B cell (primary cell): ENCODE measurements around the gene RNF114. TPM values are rescaled to one million over a fixed set of nuclear protein-coding genes. Genes with fewer than 3 reads are reported as not detected.

Experiments used
- ATAC-seq: fragments of 200-7000 bp; cut with Tn5 transposase; one replicate; pipeline ENCODE4 v1.10.0; 2021; ENCODE audit warnings: low read depth, mild to moderate bottlenecking, moderate number of reproducible peaks, moderate library complexity
- CTCF ChIA-PET: fragments of 350-600 bp; sonication (Branson Sonifier 250); formaldehyde crosslinking; loops from one replicate; lab custom pipeline; 2021; ENCODE audit warnings: antibody characterized with exemption, inconsistent platforms; lab: Charles Lee
- POLR2A ChIA-PET: fragments of 350-600 bp; sonication (Branson Sonifier 250); formaldehyde crosslinking; loops from one replicate; lab custom pipeline; 2021; ENCODE audit warnings: antibody characterized with exemption; lab: Charles Lee
- DNase-seq: peaks from one replicate; pipeline ENCODE4 v3.0.0; 2013
- H2AFZ ChIP-seq: 2 replicates; pipeline ENCODE4 v1.6.1; 2012; ENCODE audit warnings: mild to moderate bottlenecking, low read depth, low read length; ENCODE audit not compliant: insufficient read depth, poor library complexity, severe bottlenecking
- H3K27ac ChIP-seq, 2 donors: 1 replicate in 1 of 2; 2 replicates in 1 of 2; pipeline ENCODE4 v1.5.1; 2012 to 2013; ENCODE audit warnings: low read length in 2 of 2, mild to moderate bottlenecking in 2 of 2, moderate library complexity in 1 of 2
- H3K27me3 ChIP-seq, 4 experiments: fragments of 200-600 bp in 1 of 4; sonication (generic) in 1 of 4; replicated peaks in 1 of 4; 1 replicate in 2 of 4; 2 replicates in 2 of 4; pipeline versions ENCODE4 v1.6.1 to v1.7.0; 2013 to 2016; ENCODE audit warnings: low read length in 3 of 4, mild to moderate bottlenecking in 2 of 4, mixed read lengths in 1 of 4, moderate library complexity in 1 of 4; ENCODE audit not compliant: insufficient read depth in 4 of 4, control insufficient read depth in 3 of 4; ENCODE audit errors: control extremely low read depth in 1 of 4
- H3K36me3 ChIP-seq, 2 experiments: replicated peaks in 1 of 2; 1 replicate in 1 of 2; 2 replicates in 1 of 2; pipeline versions ENCODE4 v1.6.1 to v1.7.1; 2013; ENCODE audit warnings: low read length in 1 of 2; ENCODE audit not compliant: insufficient read depth in 2 of 2, control insufficient read depth in 1 of 2; ENCODE audit errors: control extremely low read depth in 1 of 2, extremely low read depth in 1 of 2
- H3K4me1 ChIP-seq, 2 donors: fragments of 200-600 bp in 1 of 2; sonication (generic) in 1 of 2; 1 replicate in 1 of 2; 2 replicates in 1 of 2; pipeline versions ENCODE4 v1.5.1 to v1.6.1; 2013 to 2017; ENCODE audit warnings: low read length in 2 of 2; ENCODE audit not compliant: control insufficient read depth in 2 of 2, insufficient read depth in 2 of 2
- H3K4me2 ChIP-seq: replicated peaks from 2 replicates; pipeline ENCODE3; 2012; ENCODE audit warnings: mild to moderate bottlenecking, low read depth, low read length; ENCODE audit not compliant: poor library complexity, severe bottlenecking
- H3K4me3 ChIP-seq, 5 experiments: fragments of 200-600 bp in 1 of 5; sonication (generic) in 1 of 5; 1 replicate in 3 of 5; 2 replicates in 2 of 5; pipeline versions ENCODE4 v1.5.1 to v1.7.0; 2011 to 2016; ENCODE audit warnings: low read length in 4 of 5, mild to moderate bottlenecking in 4 of 5, low read depth in 2 of 5, control low read depth in 1 of 5, moderate library complexity in 1 of 5; ENCODE audit not compliant: insufficient read depth in 1 of 5; ENCODE audit errors: control extremely low read depth in 1 of 5, extremely low read depth in 1 of 5
- H3K79me2 ChIP-seq: fragments of 200-600 bp; sonication (generic); one replicate; pipeline ENCODE4 v1.6.0; 2016; ENCODE audit warnings: low read length; ENCODE audit not compliant: control insufficient read depth, insufficient read depth
- H3K9ac ChIP-seq: fragments of 200-600 bp; sonication (generic); 2 replicates; pipeline ENCODE4 v1.6.1; 2017; ENCODE audit warnings: mild to moderate bottlenecking, low read length, moderate library complexity
- H3K9me3 ChIP-seq, 3 donors: one replicate each; pipeline versions ENCODE4 v1.6.1 to v1.7.1; 2013; ENCODE audit warnings: low read length in 2 of 3; ENCODE audit not compliant: control insufficient read depth in 2 of 3, insufficient read depth in 1 of 3; ENCODE audit errors: control extremely low read depth in 1 of 3
- H4K20me1 ChIP-seq: 2 replicates; pipeline ENCODE4 v1.6.0; 2012; ENCODE audit warnings: mild to moderate bottlenecking, low read length; ENCODE audit not compliant: insufficient read depth, control insufficient read depth, poor library complexity, severe bottlenecking
- H3K27ac Mint-ChIP-seq: one replicate; pipeline ENCODE4 v1.8.0; 2021; ENCODE audit warnings: mixed read lengths
- H3K27me3 Mint-ChIP-seq: one replicate; pipeline ENCODE4 v1.8.0; 2021; ENCODE audit warnings: mixed read lengths
- H3K4me1 Mint-ChIP-seq: one replicate; pipeline ENCODE4 v1.8.0; 2021; ENCODE audit warnings: mixed read lengths
- H3K4me3 Mint-ChIP-seq: one replicate; pipeline ENCODE4 v1.8.0; 2021; ENCODE audit warnings: mixed read lengths
- H3K9me3 Mint-ChIP-seq: one replicate; pipeline ENCODE4 v1.8.0; 2022; ENCODE audit warnings: mixed read lengths; ENCODE audit not compliant: insufficient read depth
- EZH2 ChIP-seq: IDR thresholded peaks from 2 replicates; pipeline ENCODE4 v1.6.1; 2012; ENCODE audit warnings: borderline replicate concordance, low read depth, mild to moderate bottlenecking, moderate library complexity, low read length; ENCODE audit not compliant: insufficient read depth, poor library complexity, severe bottlenecking
- WGBS: methylation state at CpG from one replicate; pipeline ENCODE4 v1.1.5; 2013; ENCODE audit warnings: missing lambda C conversion rate; ENCODE audit not compliant: insufficient coverage; 5-methylcytosine and 5-hydroxymethylcytosine counted together
- intact Hi-C: fragments of 100-400 bp; cut with micrococcal nuclease; formaldehyde crosslinking; loops from one replicate; pipeline ENCODE4 v1.10.0; 2022
- polyA plus RNA-seq: library from polyadenylated mRNA; depleted of rRNA; stranded (reverse); fragments of >200 nt; gene quantifications from 2 replicates; pipeline ENCODE4 v1.2.3, GENCODE V29; 2012
- total RNA-seq, 2 donors: library from RNA; stranded (reverse); fragments of 120-200 nt in 1 of 2; gene quantifications; 1 replicate in 1 of 2; 2 replicates in 1 of 2; pipeline versions ENCODE4 v1.2.3 to v1.2.4, GENCODE V29; 2013 to 2022
- TF ChIP-seq, protein P1 (sequence below): fragments of 200-600 bp; IDR thresholded peaks from one replicate; pipeline ENCODE4 v1.8.0; 2022; ENCODE audit warnings: antibody characterized with exemption, mild to moderate bottlenecking

Gene RNF114
- total and polyA plus RNA-seq, 2 donors (not counting 1 experiment from before 2014, with no cell fraction given), result 81.7 to 117 TPM

DNA sequence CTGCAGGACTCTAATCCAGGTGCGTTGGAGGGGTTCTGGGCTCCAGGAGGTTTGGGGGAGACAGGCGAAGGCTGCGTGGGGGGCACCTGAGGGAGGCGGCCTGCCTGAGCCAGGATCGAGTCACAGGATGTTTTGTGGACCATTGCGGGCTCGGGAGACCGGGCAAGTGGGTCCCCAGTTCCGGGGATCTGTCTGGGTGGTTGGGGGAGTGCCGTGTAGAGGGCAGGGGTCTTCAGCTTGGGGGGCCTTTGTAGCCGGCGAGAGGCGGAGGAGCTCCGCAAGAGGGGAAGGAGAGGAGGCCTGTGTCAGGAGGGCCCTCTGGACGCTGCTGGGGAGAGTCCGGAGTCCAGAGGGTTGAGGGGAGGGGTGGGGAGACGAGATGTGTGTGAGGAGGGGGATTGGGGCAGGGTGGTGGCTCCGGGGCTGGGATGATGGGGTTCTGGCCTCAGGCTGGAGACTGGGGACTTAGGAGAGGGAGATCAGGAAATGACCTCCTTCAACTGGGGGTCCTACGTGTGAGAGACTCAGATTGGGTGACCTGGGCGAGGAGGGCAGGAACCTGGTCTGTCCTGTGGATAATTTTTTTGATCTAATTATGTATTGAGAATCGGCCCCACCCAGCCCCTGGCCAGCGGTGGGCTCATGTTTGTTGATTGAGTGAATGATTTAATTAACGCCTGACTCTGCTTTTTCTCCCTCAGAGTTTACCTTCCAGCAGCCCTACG, 47.1 kb downstream of the RNF114 start:
- 39% methylated on average over 22 of the region's 24 CpGs for WGBS
- H4K20me1 ChIP-seq, result no peaks in the 10 kb centered on the region
- Mint-ChIP-seq H3K27me3 (no peaks in the 10 kb centered on the region), H3K4me1 (peaks cover 24% of the 10 kb centered on the region), H3K27ac (peak overlapping the region; percentile 80), H3K9me3 (no peaks in the 10 kb centered on the region), H3K4me3 (peak overlapping the region; percentile 78)
- intact Hi-C loops, result no loop called here
- ChIA-PET POLR2A (no interaction called here), CTCF (interaction anchor here (0.9 to 13.5 kb wide), 2 partner anchors 87 to 99 kb away, joined by 3 to 531 read pairs; no protein-coding TSS in a partner anchor)
- no peak for TF ChIP-seq EZH2
- TF ChIP-seq, protein P1, sequence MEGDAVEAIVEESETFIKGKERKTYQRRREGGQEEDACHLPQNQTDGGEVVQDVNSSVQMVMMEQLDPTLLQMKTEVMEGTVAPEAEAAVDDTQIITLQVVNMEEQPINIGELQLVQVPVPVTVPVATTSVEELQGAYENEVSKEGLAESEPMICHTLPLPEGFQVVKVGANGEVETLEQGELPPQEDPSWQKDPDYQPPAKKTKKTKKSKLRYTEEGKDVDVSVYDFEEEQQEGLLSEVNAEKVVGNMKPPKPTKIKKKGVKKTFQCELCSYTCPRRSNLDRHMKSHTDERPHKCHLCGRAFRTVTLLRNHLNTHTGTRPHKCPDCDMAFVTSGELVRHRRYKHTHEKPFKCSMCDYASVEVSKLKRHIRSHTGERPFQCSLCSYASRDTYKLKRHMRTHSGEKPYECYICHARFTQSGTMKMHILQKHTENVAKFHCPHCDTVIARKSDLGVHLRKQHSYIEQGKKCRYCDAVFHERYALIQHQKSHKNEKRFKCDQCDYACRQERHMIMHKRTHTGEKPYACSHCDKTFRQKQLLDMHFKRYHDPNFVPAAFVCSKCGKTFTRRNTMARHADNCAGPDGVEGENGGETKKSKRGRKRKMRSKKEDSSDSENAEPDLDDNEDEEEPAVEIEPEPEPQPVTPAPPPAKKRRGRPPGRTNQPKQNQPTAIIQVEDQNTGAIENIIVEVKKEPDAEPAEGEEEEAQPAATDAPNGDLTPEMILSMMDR, result no peak
- ATAC-seq (no peak), DNase-seq (peak; percentile 22)
- H2AFZ ChIP-seq, result peak overlapping the region; percentile 65
- H3K4me3 ChIP-seq, result peak overlapping the region in 4 of 5 experiments; percentile 27 to 55 (median 44)
- peaks cover 0 to 2% (median 0%) of the 10 kb centered on the region in 4 experiments for H3K27me3 ChIP-seq
- no peaks in the 10 kb centered on the region for H3K79me2 ChIP-seq
- H3K27ac ChIP-seq, result peak overlapping the region; percentile 25 to 45
- peak overlapping the region; percentile 53 for H3K9ac ChIP-seq
- H3K4me2 ChIP-seq, result peak overlapping the region; percentile 96
- peaks cover 0 to 3% (median 0%) of the 10 kb centered on the region in 3 donors for H3K9me3 ChIP-seq
- no peaks in the 10 kb centered on the region for H3K36me3 ChIP-seq
- peaks cover 18 to 26% of the 10 kb centered on the region in 2 donors for H3K4me1 ChIP-seq
